HCEC 1CT (cell line): ENCODE data around the gene RASGEF1C.

Source experiments
- DNase-seq: peaks from one replicate; pipeline ENCODE4 v3.0.0-alpha.2; 2017

RASGEF1C gene

GRCh38 chr5:180209137-180209581 lies at the start of gene RASGEF1C:
TSS of gene RASGEF1C (minus strand) at chr5:180209211. CDS start at chr5:180138052, 71,159 bp downstream.
- DNase-seq: no peak

GRCh38 chr5:180253036-180253824 lies 44.2 kb upstream of the RASGEF1C start:
- no peak for DNase-seq

- no peak for DNase-seq
These were observed 42.9 kb upstream of the RASGEF1C start for GRCh38 chr5:180251887-180252286.

- no peak for DNase-seq
These were observed 42.1 kb upstream of the RASGEF1C start for GRCh38 chr5:180251141-180251540.

- no peak for DNase-seq
These were observed 41.3 kb upstream of the RASGEF1C start for GRCh38 chr5:180250329-180250728.

GRCh38 chr5:180241600-180241999 lies 32.6 kb upstream of the RASGEF1C start:
- DNase-seq: no peak

GRCh38 chr5:180238631-180239030 lies 29.6 kb upstream of the RASGEF1C start:
- no peak for DNase-seq

- DNase-seq: no peak
These were observed 26.8 kb upstream of the RASGEF1C start for GRCh38 chr5:180235846-180236245.

- DNase-seq: no peak
These were observed 26.1 kb upstream of the RASGEF1C start for GRCh38 chr5:180235077-180235476.

- no peak for DNase-seq
These were observed 25.3 kb upstream of the RASGEF1C start for GRCh38 chr5:180234271-180234670.

- DNase-seq: no peak
These were observed 24.7 kb upstream of the RASGEF1C start for GRCh38 chr5:180233729-180234128.

- DNase-seq: no peak
These were observed 21.0 kb upstream of the RASGEF1C start for GRCh38 chr5:180230017-180230416.

GRCh38 chr5:180222056-180222455 lies 13.0 kb upstream of the RASGEF1C start:
- DNase-seq: no peak

- no peak for DNase-seq
These were observed 8.8 kb upstream of the RASGEF1C start for GRCh38 chr5:180217797-180218196.

GRCh38 chr5:180216646-180217171 lies 7.7 kb upstream of the RASGEF1C start:
- DNase-seq: no peak

- DNase-seq: no peak
These were observed 7.0 kb upstream of the RASGEF1C start for GRCh38 chr5:180215783-180216630.

GRCh38 chr5:180214870-180215770 lies 6.1 kb upstream of the RASGEF1C start:
- no peak for DNase-seq

- no peak for DNase-seq
These were observed 4.7 kb upstream of the RASGEF1C start for GRCh38 chr5:180213657-180214207.

- no peak for DNase-seq
These were observed 4.2 kb upstream of the RASGEF1C start for GRCh38 chr5:180213256-180213600.

GRCh38 chr5:180212363-180213255 lies 3.6 kb upstream of the RASGEF1C start:
- DNase-seq: no peak

- DNase-seq: no peak
These were observed 2.7 kb upstream of the RASGEF1C start for GRCh38 chr5:180211761-180212035.
